ENCODE data around the gene LRMDA.

The LRMDA gene

DNA sequence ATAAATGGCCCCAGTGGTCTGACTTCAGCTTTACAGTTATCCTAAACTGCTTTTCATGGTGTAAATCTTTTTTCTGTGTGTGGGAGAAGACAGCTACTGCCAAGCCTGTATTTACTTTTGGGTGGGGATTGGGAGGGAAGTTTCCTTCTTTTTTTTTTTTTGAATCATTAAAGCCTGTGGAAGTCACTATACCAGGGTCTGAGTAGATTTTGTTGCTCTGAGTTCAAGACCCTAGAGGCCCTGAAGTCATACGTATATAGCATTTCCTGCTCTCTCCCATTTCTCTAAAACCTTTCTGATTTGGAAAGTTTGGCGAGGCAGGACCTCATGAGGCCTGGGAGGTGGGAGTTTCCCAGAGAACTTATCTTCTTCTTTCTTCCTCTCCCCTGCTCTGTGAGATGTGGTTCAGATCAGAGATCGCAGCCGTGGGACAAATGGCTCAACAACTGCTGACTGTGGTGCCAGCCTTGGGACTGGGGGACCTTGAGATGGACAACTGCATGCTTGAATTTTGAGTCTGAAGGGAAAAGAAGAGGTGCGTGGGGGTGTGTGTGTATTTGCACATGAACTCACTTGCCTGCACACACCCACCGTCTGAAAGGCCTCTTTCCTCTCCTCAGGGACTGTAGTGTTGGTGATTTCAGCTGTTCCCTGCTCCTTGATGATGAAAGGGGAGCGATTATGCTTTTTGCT lies 18.1 kb downstream of the LRMDA start:
- no peak for DNase-seq (ENCODE audit: low read depth)

DNA sequence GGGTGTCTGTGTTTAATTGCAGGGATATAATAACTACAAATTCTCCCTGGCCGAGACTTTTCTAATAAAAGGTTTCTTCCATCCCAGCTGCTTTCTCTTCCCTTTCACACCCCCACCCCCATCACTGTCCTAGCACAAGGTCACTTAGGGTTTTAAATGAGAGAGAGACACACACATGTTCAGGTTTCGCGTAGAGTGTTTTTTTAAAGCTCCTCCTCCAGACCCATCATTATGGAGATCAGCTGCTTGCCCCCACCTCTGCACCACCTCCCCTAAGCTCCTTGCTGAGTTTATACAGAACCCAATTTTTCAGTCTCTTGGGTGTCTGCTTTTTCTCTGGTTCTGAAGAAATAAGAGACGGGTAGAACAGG lies 18.6 kb downstream of the LRMDA start:
- DNase-seq (ENCODE audit: low read depth), result no peak

DNA sequence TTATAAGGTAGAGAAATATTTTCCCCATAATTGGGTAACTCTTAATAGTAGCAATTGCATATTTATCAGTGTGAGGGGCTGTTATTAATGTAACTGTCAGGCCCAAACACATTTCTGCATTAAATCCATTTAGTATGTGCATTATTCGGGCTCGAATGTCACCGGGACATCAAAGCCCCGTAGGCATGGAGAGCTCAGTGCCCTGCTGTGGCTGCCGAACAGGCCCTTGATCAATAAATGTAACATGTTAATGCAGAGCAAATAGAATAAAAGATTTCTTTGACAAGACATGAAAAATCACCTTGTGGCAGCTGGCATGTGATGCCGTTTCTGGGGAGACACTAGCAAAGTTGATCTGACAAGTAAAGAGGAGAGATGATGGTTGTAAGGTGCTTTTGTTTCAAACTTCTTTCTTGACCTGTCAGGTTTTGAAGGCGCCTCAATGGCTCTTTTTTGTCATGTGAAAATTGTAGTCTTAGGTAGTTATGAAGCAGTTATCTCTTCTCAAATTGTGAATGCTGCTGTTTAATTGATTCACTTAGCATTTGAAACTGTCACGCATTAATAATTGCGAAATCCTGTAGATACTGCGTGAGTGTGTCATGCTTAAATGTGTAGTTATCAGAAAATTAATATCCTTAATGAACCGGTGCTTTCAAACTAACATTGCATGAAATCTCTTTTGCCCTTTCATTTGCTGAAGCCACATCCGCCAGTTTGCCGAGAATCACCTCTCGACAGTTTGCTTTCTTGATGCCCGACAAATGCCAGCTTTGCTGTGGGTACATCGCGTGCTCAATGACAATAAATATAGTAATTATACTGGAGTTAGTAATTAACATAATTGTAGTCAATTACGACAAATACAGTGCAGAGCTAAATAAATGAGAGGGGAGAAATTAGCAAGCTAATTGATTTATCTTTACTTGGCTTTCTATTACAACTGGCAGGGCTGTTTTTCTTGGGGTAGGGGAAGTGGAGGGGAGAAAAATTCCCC lies 19.5 kb downstream of the LRMDA start:
- no peak for DNase-seq (ENCODE audit: low read depth)

DNA sequence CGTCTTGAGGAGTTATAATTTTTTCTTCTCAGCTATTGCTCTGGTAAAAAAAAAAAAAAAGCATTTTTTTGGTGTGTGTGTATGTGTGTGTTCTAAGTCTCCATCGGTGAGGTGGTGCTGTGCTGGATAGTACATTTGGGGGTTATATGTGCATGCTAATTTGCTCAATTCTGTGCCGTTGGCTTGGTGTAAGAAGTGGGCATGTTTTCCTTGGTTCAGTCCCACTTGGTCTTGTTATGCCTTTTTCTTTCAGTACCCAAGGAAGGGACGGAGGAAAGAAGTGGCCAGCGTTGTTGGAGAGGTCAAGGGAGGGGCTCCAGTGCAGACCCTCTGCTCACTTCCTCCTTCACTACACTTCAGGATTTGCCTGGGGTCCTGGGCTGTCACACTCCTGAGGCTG lies 20.4 kb downstream of the LRMDA start:
- no peak for DNase-seq (ENCODE audit: low read depth)

DNA sequence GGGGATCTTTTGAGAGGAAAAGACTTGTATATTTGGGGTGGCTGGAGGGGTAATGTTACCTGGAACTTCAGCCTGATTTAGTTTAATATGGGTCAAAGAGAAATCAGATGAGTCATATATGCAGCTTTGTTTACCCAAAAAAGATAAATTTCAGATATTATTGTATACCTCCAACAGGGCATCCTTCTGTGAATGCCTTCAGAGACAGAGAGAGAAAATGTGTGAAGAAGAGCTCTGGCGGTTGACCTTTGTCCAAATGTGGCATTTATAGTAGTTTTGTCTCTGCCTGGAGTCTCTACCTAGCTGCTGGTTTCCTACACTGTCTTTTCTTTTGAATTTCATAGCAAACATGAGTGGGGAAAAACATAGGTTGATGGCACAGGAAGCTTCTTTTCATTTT lies 21.6 kb downstream of the LRMDA start:
- no peak for DNase-seq (ENCODE audit: low read depth)

DNA sequence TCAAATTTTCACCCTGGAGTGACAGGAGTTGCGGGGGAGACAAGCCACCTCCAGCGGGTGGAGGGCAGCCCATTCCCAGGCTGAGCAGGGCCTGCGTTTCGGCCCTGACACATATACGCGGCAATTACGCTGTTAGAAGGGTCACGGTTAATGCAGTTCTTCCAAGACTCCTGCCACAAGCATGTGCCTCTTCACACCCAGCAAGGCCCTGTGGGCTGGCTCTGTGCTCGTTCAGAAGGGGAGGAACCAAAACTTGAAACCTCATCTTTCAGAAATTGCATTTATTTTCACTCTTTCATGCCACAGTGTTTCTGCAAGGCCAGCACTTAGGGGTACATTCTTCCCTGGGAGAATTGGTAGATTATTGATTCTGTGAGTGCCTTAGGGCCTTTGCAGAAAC lies 24.7 kb downstream of the LRMDA start:
- DNase-seq (ENCODE audit: low read depth), result no peak

DNA sequence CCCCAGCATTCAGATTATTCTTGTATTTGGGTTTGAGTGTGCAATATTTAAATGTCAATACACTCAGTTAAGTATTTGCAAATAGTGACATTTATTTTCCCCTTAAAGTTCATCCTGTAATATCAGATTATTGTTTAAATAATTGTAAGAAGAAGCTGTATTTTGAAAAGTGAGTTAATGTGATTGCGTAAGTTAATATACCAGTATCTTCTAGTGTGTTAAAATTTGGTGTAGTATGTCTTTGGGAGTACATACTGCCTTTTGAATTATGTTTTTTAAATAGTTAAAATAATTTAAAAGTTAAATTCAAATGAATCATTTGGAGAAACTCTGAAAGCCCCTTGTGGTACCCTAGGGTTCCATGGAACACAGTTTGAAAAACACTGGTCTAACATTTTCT lies 28.6 kb downstream of the LRMDA start:
- no peak for DNase-seq (ENCODE audit: low read depth)

DNA sequence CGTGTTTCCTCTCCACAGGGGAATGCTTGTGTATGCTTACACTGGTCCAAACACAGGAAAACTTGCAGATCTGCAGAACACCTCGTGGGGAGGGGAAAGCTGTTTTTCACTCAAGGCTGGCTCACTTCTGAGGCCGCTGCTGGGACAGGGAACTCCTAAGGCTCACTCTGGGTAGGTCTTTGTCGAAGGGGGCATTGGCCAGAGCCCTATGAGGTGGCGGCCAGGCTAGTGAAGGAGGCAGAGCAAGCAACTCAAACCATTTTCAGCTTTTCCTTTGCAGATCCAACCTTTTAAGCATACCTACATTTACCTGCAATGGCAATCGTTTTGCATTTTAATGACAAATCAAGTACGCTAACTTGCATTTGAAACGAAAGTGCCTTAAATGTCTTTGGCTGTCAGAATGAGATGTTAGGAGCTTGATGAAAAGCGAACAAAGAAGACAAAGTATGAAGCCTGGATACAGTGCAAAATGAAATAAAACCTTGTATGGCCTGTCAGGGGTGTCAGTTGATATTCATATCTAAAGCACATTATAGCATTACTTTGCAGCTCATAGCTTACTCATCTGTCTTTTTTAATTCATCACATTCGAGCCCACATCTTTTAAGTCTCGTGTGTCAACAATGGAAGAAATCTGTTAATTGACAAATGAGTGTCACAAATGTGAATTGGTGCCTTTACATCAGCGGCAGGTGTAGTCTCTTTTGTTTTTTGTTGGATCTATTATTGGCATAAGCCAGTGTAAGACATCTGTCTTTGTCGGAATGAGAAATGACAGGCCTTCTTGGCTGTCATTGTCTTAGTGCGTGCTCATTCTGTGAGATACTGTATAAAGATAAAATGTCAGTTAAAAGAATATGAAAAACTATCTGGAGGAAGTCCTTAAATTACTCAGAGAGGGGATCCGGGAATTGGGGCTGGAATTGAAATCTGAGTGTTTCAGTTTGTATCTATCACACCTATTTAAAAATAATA lies 30.5 kb downstream of the LRMDA start:
- no peak for DNase-seq (ENCODE audit: low read depth)

DNA sequence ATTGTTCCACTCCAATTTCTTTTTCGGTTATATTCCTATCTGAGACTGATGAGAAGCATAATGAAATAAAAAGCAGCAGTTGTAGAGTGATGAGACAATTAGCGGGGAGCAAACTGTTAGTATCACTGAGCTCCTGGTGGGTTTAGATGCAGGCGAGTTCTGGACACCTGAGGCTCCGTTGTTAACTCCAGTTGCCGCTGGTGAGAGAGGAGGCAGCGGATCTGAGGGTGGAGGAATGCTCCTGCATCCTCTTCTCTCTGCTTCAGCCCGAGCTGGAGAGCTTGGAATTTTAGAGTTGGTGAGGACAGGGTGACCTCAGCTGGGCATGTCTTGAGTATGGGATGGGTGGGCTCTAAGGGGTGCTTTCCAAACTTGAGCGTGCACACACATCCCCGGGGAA lies 31.4 kb downstream of the LRMDA start:
- DNase-seq (ENCODE audit: low read depth), result no peak

DNA sequence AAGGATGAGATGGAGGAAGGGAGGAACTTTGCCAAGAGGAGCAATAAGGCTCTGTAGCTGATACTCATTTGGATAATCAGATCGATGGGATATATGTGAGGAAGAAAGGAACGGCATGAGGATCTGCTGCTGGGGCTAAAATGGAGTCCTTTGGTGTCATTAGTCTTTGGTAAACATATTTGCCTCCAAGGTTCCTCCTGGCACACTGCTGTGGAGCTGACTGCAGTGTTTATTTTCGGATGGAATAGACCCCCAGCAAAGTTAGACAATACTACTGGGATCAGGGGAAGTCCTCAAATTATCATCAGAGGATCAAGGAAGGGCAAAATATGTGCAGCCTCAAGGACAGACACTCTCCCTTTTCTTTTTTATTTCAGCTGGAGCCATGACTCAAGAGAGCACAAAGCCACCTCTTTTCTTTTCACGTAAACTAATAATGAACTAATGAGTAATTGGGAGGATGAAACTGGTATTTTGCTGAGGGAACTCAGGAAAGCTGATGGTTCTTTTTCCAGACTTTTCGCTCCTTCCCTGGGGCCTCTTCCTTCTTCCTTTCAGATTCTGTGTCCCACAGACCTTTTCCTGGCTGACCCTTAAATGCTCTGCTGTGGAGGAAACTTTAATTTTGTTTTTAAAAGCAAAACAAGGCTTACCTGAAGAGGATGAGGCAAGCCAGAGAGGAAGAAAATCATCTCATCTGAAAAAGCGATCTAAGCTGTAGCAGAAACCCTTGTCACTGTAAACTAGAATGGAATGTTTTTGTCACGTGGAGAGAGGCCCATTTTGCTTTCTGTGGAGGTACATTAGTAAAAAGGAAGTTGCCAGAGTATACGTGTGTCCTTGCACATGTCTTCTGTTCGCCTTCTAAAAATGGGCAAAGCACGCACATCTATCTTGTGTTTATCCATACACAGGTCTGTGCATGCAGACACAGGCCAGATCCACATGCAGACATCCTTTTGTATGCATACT lies 33.3 kb downstream of the LRMDA start:
- DNase-seq (ENCODE audit: low read depth), result no peak

DNA sequence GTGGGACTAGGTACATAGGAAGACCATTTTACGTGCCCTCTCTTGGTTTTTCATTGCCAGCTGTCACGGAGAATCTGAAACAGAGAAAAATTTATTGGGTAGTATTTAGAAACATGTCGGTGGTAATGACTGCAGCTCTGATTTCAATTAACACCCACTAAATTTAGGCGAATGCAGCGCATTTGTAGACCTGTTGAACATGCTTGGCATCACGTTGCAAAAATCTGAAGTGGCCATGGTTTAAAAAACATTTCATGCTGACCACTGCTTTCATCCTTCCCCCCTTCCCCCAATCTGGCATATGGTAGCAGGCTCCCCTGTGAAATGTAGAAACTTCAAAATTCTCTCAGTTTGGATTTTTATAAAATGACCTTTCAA lies 34.0 kb downstream of the LRMDA start:
- DNase-seq (ENCODE audit: low read depth), result no peak

DNA sequence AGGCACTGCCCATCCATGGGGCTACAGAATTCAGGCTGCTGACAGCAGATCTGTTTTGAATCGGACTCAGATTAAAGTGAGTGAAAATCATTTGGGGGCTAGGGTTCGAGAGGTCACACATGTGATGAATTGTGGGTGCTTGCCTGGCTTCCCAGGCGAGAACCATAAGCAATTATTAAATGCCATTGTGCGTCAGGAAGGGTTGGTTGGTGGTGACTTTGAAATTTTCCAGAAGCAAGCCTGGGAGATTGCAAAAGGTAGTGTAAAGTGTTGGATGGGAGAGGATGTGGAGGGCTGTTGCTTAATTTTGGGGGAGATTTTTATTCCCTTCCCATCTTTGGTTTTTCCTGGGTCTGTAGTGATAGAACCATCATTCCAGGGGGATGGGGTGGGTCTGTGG lies 34.6 kb downstream of the LRMDA start:
- no peak for DNase-seq (ENCODE audit: low read depth)

DNA sequence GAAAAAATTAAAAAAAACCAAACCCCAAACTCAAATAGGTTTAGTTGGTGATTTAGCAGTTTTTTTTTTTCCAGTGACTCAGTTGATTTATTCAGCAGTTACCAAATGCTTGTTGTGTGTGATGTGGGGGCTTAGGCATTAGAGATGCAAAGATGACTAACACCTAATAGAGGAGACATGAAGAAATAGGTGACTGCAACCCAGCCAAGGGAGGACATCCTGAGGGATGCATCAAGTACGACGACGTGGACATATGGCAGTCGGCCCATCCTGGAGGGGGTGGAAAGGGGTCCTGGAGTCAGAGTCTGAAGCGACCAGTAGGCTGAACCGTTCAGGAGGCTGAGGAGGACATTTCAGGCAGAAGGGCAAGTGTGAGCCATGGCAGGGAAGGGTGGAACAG lies 35.5 kb downstream of the LRMDA start:
- DNase-seq (ENCODE audit: low read depth), result no peak

DNA sequence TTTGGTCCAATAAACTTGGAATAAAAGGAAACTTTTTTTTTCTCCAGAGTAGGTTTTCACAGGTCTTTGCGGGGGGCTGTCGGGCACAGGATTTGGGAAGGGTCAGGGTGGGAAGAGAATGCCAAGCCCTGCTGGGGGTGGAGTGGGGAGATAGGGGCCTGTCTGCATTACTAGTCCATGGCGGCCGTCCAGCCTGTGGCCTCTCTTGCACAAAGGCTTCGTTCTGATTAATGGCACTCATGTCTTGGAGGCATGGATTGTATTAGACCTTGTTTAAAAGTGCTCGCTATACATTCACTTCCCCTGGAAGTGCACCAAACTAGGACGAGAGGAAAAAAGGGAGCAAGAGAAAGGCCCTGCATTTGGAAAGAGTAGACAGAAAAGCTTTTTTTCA lies 37.2 kb downstream of the LRMDA start:
- no peak for DNase-seq (ENCODE audit: low read depth)

DNA sequence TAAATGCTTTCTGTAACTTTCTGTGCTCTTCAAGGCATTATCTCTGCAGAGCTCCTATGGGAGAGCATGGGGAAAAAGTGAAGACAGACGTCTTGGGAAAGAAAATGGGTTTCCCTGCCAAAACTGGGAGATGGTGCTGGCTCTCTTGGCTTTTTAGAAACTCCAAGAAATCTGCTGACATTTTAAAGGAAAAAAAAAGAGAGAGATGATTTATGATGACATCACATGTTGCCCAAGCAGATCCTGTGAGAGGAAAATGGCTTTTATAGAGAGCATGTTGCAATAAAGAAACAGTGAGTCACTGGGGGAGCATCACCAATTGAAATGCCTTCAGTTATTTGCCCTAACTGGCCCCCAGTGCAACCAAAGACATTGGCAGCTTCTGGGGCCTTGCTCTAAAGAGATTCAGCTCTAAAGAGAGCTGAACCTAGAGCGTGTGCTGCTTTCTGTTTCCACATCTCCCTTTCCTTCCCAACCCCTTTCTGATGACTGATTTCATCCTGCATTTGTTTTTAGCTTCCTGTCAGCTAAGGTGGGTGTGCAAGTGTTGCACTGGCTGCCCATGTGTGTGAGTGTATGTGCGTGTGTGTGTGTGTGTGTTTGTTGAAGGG lies 37.7 kb downstream of the LRMDA start:
- DNase-seq (ENCODE audit: low read depth), result no peak

DNA sequence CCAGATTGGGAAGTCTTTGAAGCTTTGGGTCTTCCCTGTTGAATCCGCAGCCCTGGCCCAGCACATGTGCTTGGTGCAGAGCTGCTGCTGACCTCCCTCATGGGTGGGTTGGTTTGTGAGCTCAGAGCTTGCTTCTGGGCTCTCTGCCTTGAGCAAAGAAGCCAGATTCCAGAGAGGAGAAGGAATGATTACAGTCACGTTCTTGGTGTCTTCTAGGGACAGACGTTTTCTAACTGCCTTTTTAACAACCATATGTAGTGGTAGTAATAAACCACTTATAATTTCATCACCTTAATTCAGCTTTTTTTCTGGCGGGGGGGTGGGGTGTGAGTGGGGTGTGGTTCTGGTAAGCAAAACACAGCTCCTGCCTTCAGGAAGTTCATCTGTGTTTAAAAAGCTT lies 39.5 kb downstream of the LRMDA start:
- no peak for DNase-seq (ENCODE audit: low read depth)

DNA sequence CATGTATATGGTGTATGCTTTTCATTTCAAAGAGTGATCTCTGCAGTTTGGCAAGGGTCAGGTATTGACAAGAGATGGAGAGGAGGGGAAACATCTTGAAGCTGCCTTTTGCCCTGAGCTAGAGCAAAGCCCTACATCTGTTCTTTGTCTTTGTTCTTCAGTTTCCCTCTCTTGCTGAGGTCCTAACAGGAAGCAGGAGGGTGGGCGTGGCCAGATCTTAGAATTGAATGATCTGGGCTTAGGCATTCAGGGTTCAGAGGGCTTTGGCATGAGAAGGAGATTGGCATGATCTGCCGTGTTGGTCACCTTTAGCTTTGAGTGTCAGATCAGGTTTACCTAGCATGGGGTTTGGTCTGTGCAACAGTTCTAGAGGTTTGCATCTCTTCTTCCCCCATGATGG lies 41.3 kb downstream of the LRMDA start:
- no peak for DNase-seq (ENCODE audit: low read depth)

DNA sequence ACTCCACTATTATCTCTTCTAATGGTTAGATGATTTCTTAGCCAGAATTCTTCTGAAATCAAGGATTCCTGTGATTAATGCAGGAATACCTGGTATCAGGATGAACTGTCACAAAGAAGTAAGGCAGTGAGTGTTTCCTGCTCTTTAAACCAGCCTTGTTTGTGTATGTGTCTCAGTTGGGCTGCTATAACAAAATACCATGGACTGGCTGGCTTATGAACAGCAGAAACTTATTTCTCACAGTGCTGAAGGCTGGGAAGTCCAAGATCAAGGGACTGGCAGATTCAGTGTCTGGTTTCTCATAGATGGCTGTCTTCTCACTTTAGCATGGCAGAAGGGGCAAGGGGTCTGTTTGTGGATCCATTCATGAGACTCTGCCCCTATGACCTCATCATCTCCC lies 42.7 kb downstream of the LRMDA start:
- DNase-seq (ENCODE audit: low read depth), result no peak

DNA sequence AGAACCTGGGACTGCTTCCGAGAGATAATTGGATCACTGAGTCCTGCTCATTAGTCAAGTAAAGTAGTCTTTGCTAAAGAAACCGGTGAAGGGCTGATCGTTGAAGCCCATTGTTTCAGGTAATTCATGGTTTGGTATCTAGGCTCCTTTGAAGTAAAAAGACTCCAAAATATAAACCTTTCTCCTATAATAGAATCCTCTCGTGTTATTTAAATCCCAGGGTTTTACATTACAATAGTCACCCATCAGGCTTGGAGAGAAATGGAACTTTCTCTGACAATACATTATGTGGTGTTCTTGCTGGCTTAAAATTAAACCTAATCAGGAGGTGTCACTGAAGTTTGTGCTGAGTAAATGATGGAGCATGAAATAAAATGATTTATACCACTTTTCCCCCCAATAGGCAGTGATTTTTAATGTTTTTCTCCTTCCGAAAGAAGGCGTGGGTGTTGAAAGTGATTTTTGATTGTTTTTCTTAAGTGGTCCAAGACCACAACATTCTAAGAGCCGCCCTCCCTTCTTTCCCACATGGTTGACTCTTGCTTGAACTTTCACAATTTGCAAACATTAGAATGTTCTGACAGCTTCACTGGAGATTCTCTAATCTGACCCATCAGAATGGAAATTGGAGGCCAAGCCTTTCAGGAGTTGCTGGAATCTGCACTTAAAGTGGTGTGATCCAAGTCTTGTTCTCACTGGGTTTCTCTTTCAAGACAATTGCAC lies 44.2 kb downstream of the LRMDA start:
- no peak for DNase-seq (ENCODE audit: low read depth)

DNA sequence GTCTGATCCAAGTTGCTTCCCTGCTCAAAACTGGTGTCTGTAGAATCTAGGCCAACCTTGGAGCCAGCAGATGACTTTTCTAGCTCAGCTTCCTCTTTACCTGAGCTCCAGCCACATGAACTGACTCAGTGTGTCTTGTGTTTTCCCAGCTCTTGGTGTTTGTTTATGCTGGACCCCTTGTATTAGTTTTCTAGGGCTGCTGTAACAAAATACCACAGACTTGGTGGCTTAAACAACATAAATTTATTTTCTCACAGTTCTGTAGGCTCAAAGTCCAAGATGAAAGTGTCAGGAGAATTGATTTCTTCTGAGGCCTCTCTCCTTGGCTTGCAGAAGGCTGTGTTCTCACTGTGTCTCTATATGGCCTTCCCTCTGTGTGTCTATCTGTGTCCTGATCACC lies 45.1 kb downstream of the LRMDA start:
- no peak for DNase-seq (ENCODE audit: low read depth)

Measured in stimulated activated CD8-positive, alpha-beta memory T cell treated with anti-CD3 and anti-CD28 coated beads, Interleukin-7, amount 100 ng/mL, for 24 hours (primary cell).